Breast epithelium (tissue), 4 donors: ENCODE measurements around the gene TBPL2. TPM values are rescaled to one million over a fixed set of nuclear protein-coding genes. Genes with fewer than 3 reads are reported as not detected.

Source experiments
- DNase-seq, 2 donors: peaks; one replicate each; pipeline ENCODE4 v3.0.0-alpha.2; 2019; ENCODE audit warnings: low spot score in 2 of 2
- H3K27ac ChIP-seq, 2 donors: fragments of 200-600 bp; sonication (generic) in 1 of 2; one replicate each; pipeline ENCODE4 v1.5.1; 2016 to 2019; ENCODE audit warnings: mild to moderate bottlenecking in 1 of 2
- H3K27me3 ChIP-seq, 2 donors: fragments of 200-600 bp; sonication (generic) in 1 of 2; one replicate each; pipeline versions ENCODE4 v1.5.1 to v1.6.0; 2017 to 2019; ENCODE audit warnings: control low read depth in 1 of 2, mild to moderate bottlenecking in 1 of 2
- H3K36me3 ChIP-seq: fragments of 200-600 bp; one replicate; pipeline ENCODE4 v1.5.1; 2019
- H3K4me1 ChIP-seq, 2 donors: fragments of 200-600 bp; sonication (generic); one replicate each; pipeline ENCODE4 v1.5.1; 2016 to 2019; ENCODE audit warnings: control low read depth in 1 of 2
- H3K4me3 ChIP-seq, 3 donors: fragments of 200-600 bp; sonication (generic); 1 replicate in 2 of 3; 2 replicates in 1 of 3; pipeline ENCODE4 v1.5.1; 2016 to 2019; ENCODE audit warnings: mild to moderate bottlenecking in 3 of 3, moderate library complexity in 2 of 3
- H3K9me3 ChIP-seq, 2 donors: fragments of 200-600 bp; sonication (generic) in 1 of 2; one replicate each; pipeline ENCODE4 v1.5.1; 2016 to 2019; ENCODE audit warnings: control low read depth in 1 of 2
- CTCF ChIP-seq, 3 donors: fragments of 450-650 bp; IDR thresholded peaks; one replicate each; pipeline ENCODE4 v1.5.1; 2016 to 2017; ENCODE audit warnings: antibody characterized with exemption in 3 of 3, mild to moderate bottlenecking in 3 of 3, moderate library complexity in 3 of 3
- POLR2A ChIP-seq: fragments of 450-650 bp; IDR thresholded peaks from one replicate; pipeline ENCODE4 v1.6.1; 2016; ENCODE audit warnings: antibody characterized with exemption, mild to moderate bottlenecking, moderate library complexity
- POLR2AphosphoS5 ChIP-seq, 3 donors: sonication (generic); formaldehyde crosslinking; IDR thresholded peaks; one replicate each; pipeline ENCODE4 v1.6.1; 2017; ENCODE audit warnings: antibody characterized with exemption in 3 of 3
- intact Hi-C: fragments of 100-400 bp; cut with DNase I; formaldehyde crosslinking; loops from one replicate; pipeline ENCODE4 v1.15.1; 2023; ENCODE audit warnings: low total_unique reads
- total RNA-seq, 3 donors: library from RNA; depleted of rRNA; stranded (reverse); fragments of >200 nt; gene quantifications; one replicate each; pipeline ENCODE4 v1.1.0, GENCODE V29; 2016

The TBPL2 gene
- total RNA-seq, 3 donors from 2014 or later, result not detected

GRCh38 chr14:55441286-55441685 is 870 bp upstream of the TBPL2 start:
- TF ChIP-seq POLR2AphosphoS5 (IDR thresholded peaks at IDR 0.05), result no peak
- TF ChIP-seq POLR2A, result no peak
- no peak for TF ChIP-seq CTCF (IDR thresholded peaks at IDR 0.05)
- Histone ChIP-seq H3K9me3 (no peaks in the 10 kb centered on the region), H3K27ac (no peak overlapping the region), H3K4me1 (no peaks in the 10 kb centered on the region), H3K4me3 (no peak overlapping the region), H3K27me3 (no peaks in the 10 kb centered on the region), H3K36me3 (no peaks in the 10 kb centered on the region)
- intact Hi-C loops, result no loop called here
- DNase-seq, result no peak

GRCh38 chr14:55438066-55438683 is 2.2 kb downstream of the TBPL2 start:
- intact Hi-C loops, result no loop called here
- Histone ChIP-seq H3K36me3 (no peaks in the 10 kb centered on the region), H3K27me3 (no peaks in the 10 kb centered on the region), H3K9me3 (no peaks in the 10 kb centered on the region), H3K4me1 (no peaks in the 10 kb centered on the region), H3K27ac (no peak overlapping the region), H3K4me3 (no peak overlapping the region)
- no peak for DNase-seq
- TF ChIP-seq CTCF (IDR thresholded peaks at IDR 0.05) (peak in 2 of 3 donors; percentile 66 to 70), POLR2A (no peak)

- Histone ChIP-seq H3K4me1 (no peaks in the 10 kb centered on the region), H3K36me3 (no peaks in the 10 kb centered on the region), H3K27ac (no peak overlapping the region), H3K27me3 (no peaks in the 10 kb centered on the region), H3K4me3 (no peak overlapping the region), H3K9me3 (no peaks in the 10 kb centered on the region)
- no peak for TF ChIP-seq CTCF (IDR thresholded peaks at IDR 0.05)
- TF ChIP-seq POLR2A, result no peak
- TF ChIP-seq POLR2AphosphoS5 (IDR thresholded peaks at IDR 0.05), result no peak
- DNase-seq, result no peak
- intact Hi-C loops, result no loop called here
These were observed 3.5 kb downstream of the TBPL2 start for GRCh38 chr14:55436931-55437330.

- DNase-seq, result no peak
- no peaks in the 10 kb centered on the region for H3K9me3 ChIP-seq
- intact Hi-C loops, result no loop called here
- TF ChIP-seq POLR2AphosphoS5 (IDR thresholded peaks at IDR 0.05) (no peak), POLR2A (no peak), CTCF (IDR thresholded peaks at IDR 0.05) (no peak)
- H3K27ac ChIP-seq, result no peak overlapping the region
- H3K4me3 ChIP-seq, result no peak overlapping the region
- no peaks in the 10 kb centered on the region for H3K4me1 ChIP-seq
- no peaks in the 10 kb centered on the region for H3K36me3 ChIP-seq
- no peaks in the 10 kb centered on the region for H3K27me3 ChIP-seq
These were observed 3.9 kb downstream of the TBPL2 start for GRCh38 chr14:55436519-55436918.

- intact Hi-C loops, result no loop called here
- no peak overlapping the region for H3K27ac ChIP-seq
- TF ChIP-seq POLR2A (no peak), POLR2AphosphoS5 (IDR thresholded peaks at IDR 0.05) (no peak), CTCF (IDR thresholded peaks at IDR 0.05) (no peak)
These were observed 5.6 kb downstream of the TBPL2 start for GRCh38 chr14:55434805-55435174.

More at GRCh38 chr14:55434805-55435174, 5.6 kb downstream of the TBPL2 start:
- H3K9me3 ChIP-seq, result no peaks in the 10 kb centered on the region
- H3K36me3 ChIP-seq, result no peaks in the 10 kb centered on the region
- no peak for DNase-seq
- no peaks in the 10 kb centered on the region for H3K27me3 ChIP-seq
- H3K4me3 ChIP-seq, result no peak overlapping the region
- H3K4me1 ChIP-seq, result no peaks in the 10 kb centered on the region
